Pancreas (tissue), 10 donors: ENCODE data around the gene ARHGAP23. TPM values are rescaled to one million over a fixed set of nuclear protein-coding genes. Genes with fewer than 3 reads are reported as not detected.

Source experiments
- ATAC-seq, 4 donors: fragments of 200-7000 bp; cut with Tn5 transposase; one replicate each; pipeline versions ENCODE4 v1.8.0 to v1.9.1; 2020; ENCODE audit warnings: mild to moderate bottlenecking in 4 of 4, moderate library complexity in 4 of 4
- DNase-seq, 6 donors: peaks; one replicate each; pipeline ENCODE4 v3.0.0-alpha.2; 2020
- FAIRE-seq: peaks from 2 replicates; lab custom pipeline; 2012; peaks lifted over from hg19 to GRCh38; lab: Jason Lieb, UNC
- H3K27ac ChIP-seq, 4 donors: fragments of 200-600 bp; sonication (generic); 1 replicate in 3 of 4; 2 replicates in 1 of 4; pipeline versions ENCODE4 v1.5.0 to v1.8.0; 2020
- H3K27me3 ChIP-seq, 4 donors: fragments of 200-600 bp; one replicate each; pipeline ENCODE4 v1.8.0; 2021
- H3K36me3 ChIP-seq, 3 donors: fragments of 200-600 bp; sonication (generic) in 1 of 3; one replicate each; pipeline versions ENCODE4 v1.5.0 to v1.8.0; 2020 to 2021
- H3K4me1 ChIP-seq, 3 donors: fragments of 200-600 bp; one replicate each; pipeline ENCODE4 v1.8.0; 2021
- H3K4me3 ChIP-seq, 4 donors: fragments of 200-600 bp; sonication (generic) in 2 of 4; one replicate each; pipeline versions ENCODE4 v1.5.0 to v1.8.0; 2020 to 2021
- H3K9me3 ChIP-seq, 4 donors: fragments of 200-600 bp; one replicate each; pipeline ENCODE4 v1.8.0; 2021
- WGBS, 2 donors: extraction: QIAGEN DNeasy Blood & Tissue Kit; methylation state at CpG; one replicate each; pipeline ENCODE4 v1.1.7; 2013; 5-methylcytosine and 5-hydroxymethylcytosine counted together
- intact Hi-C, 3 donors: fragments of 100-400 bp; cut with DNase I; formaldehyde crosslinking; loops; one replicate each; pipeline versions ENCODE4 v1.11.1 to v1.14.2; 2022
- polyA plus RNA-seq, 2 donors: library from polyadenylated mRNA; stranded (reverse); fragments of 200-250 nt; gene quantifications; one replicate each; pipeline ENCODE4 v1.2.3, GENCODE V29; 2013
- total RNA-seq, 6 donors: library from RNA; stranded (reverse); fragmentation: NEBNext Ultra II Directional in 4 of 6; extraction: Animal tissue kit (Norgen Biotek cat#: 25700) in 4 of 6; gene quantifications; one replicate each; pipeline versions ENCODE4 v1.2.1 to v1.2.4, GENCODE V29; 2021 to 2023
- TF ChIP-seq, protein P1 (sequence below), 4 donors: fragments of 200-600 bp; sonication (generic) in 3 of 4; IDR thresholded peaks; one replicate each; pipeline versions ENCODE4 v1.5.0 to v1.8.0; 2021; ENCODE audit warnings: antibody characterized with exemption in 4 of 4
- donor health status: healthy with polysubstance abuse.
- donor health status: DM: no; HTN: no; CAD: no; lungs with moderate emphysema.
- donor health status: DM: no; HTN: no; CAD: no.
- donor health status: control.
- donor health status: control.
- donor health status: Bipolar disorder and iron deficiency.
- donor health status: DM: yes; HTN: yes; CAD: no.
- donor health status: DM: no; HTN: no; CAD: no.
- donor health status: DM: no; HTN: no; CAD: no.
- donor health status: DM: yes; HTN: yes; CAD: no.

The ARHGAP23 gene
- total and polyA plus RNA-seq, 8 donors, result 2.5 to 7.1 (median 3.9) TPM

DNA sequence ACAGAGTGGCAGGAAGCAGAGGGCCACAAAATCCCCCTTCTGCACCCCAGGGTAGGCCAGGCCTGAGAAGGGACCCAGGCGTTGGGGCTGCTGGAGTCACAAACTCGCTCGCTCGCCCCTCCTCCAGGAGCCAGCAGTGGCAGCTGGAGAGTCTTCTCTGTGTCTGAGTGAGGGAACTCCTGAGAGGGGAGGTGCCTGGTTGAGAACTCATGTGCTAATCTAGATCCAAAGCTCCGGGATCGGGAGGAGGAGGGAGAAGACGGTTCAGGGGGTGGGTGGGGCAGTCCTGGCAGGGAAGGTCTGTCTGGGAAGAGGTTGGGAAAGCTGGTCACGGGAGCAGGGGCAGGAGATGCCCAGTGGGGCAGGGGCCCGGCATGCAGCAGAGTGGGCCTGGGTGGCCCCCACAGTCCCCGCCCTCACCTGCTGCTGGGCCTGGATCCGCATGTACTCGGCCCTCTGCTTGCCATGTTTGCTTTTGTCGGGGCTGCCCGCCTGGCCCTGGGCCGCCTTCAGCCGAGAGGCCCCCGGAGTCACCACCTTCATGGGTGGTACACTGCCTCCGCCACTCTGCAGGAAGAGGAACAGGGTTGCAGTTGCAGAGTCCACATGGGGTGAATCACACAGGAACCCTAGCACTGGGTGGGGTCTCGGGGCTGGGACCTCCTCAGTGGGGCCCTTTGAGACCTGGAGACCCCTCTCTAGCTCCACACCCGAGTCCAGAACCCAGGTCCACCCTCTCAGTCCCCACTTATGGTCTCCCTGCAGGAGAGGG, 115.3 kb downstream of the ARHGAP23 start:
- H3K9me3 ChIP-seq, result no peaks in the 10 kb centered on the region
- no peak for ATAC-seq
- H3K36me3 ChIP-seq, result no peaks in the 10 kb centered on the region
- H3K27me3 ChIP-seq, result no peaks in the 10 kb centered on the region
- peaks cover 0 to under 1% (median 0%) of the 10 kb centered on the region in 3 donors for H3K4me1 ChIP-seq
- no peak overlapping the region for H3K4me3 ChIP-seq
- no peak overlapping the region for H3K27ac ChIP-seq
- TF ChIP-seq, protein P1, sequence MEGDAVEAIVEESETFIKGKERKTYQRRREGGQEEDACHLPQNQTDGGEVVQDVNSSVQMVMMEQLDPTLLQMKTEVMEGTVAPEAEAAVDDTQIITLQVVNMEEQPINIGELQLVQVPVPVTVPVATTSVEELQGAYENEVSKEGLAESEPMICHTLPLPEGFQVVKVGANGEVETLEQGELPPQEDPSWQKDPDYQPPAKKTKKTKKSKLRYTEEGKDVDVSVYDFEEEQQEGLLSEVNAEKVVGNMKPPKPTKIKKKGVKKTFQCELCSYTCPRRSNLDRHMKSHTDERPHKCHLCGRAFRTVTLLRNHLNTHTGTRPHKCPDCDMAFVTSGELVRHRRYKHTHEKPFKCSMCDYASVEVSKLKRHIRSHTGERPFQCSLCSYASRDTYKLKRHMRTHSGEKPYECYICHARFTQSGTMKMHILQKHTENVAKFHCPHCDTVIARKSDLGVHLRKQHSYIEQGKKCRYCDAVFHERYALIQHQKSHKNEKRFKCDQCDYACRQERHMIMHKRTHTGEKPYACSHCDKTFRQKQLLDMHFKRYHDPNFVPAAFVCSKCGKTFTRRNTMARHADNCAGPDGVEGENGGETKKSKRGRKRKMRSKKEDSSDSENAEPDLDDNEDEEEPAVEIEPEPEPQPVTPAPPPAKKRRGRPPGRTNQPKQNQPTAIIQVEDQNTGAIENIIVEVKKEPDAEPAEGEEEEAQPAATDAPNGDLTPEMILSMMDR (IDR thresholded peaks at IDR 0.05), result no peak
- WGBS, 2 donors, result 81 to 86% methylated on average over 18 to 20 of the region's 20 CpGs
- FAIRE-seq, result no peak
- intact Hi-C loops, result no loop called here
- DNase-seq, result no peak

DNA sequence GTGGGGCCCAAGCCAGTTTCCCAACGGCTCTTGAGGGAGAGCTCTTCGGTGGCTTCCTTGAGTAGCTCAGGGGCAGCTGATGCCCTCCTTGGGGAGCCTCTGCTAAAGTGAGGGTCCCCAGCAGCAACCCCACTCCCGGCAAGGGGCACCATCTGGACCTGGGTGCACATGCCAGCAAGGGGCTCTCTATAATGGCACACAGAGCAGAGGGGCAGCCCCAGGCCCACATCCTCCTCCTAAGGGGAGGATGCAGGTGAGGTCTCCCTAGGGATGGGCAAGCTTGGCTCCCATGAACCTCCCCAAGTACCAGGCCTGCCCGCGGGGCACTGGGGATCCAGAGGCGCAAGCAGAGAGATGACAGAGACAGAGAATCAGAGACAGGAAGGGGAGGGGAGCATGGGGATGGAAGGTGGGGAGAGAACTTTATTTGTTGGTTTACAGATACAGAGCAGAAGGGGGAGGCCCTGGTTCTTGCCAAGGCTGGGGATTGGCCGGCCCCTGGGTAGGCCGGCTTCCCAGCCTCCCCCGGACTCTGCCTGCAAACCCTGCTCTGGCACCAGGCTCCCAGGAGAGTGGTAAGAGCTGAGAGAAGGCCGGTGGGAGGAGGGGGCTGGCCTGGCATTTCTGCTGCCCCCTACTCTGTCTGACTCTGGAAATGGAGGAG, 116.0 kb downstream of the ARHGAP23 start:
- intact Hi-C loops, result no loop called here
- Histone ChIP-seq H3K4me1 (no peaks in the 10 kb centered on the region), H3K4me3 (no peak overlapping the region), H3K9me3 (no peaks in the 10 kb centered on the region), H3K27me3 (no peaks in the 10 kb centered on the region), H3K36me3 (no peaks in the 10 kb centered on the region), H3K27ac (no peak overlapping the region)
- WGBS, 2 donors, result 77 to 82% methylated on average over 10 of the region's 10 CpGs
- ATAC-seq (no peak), DNase-seq (no peak), FAIRE-seq (no peak)
- TF ChIP-seq, protein P1 (IDR thresholded peaks at IDR 0.05), result no peak

GRCh38 chr17:38544839-38545209, 116.6 kb downstream of the ARHGAP23 start:
- no peak for DNase-seq
- H3K9me3 ChIP-seq, result no peaks in the 10 kb centered on the region
- H3K27me3 ChIP-seq, result no peaks in the 10 kb centered on the region
- no peak overlapping the region for H3K27ac ChIP-seq
- no peaks in the 10 kb centered on the region for H3K4me1 ChIP-seq
- no peak for FAIRE-seq
- no peaks in the 10 kb centered on the region for H3K36me3 ChIP-seq
- 78 to 85% methylated on average over 5 to 7 of the region's 7 CpGs for WGBS, 2 donors
- no peak overlapping the region for H3K4me3 ChIP-seq
- TF ChIP-seq, protein P1 (IDR thresholded peaks at IDR 0.05), result no peak
- intact Hi-C loops, result no loop called here
- ATAC-seq, result no peak

DNA sequence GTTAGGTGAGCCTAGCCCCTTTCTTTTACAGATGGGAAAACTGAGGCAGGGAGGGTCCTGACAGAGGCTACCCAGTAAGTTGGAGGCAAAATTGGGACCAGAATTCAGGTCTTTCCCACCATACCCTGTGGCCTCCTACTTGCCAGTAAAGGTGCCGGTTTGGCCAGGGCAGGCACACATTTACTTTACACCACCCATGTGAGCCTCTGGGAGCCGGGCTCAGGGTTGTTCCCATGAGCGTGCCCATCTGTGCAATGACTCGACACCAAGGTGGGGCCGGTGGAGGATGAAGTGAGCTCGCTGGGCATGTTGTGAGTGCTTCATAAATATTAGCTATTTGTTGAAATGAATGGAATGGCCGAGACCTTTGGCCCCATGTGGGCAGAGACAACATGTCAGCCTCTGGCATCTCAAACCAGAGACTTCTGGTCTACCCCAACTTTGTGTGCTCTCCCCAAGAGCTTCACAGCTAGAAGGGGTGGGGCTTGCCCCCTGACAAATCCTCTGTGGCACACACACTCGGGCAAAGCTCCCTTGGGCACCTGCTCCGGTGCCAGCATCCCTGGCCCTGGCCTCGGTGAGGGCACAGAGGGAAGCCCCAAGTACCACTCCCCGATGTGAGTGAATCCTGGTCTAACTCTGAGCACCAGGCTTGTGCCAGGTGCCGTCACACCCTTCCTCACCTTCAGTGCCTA, 117.4 kb downstream of the ARHGAP23 start:
- intact Hi-C loops, result no loop called here
- no peak overlapping the region for H3K27ac ChIP-seq
- no peaks in the 10 kb centered on the region for H3K4me1 ChIP-seq
- no peaks in the 10 kb centered on the region for H3K9me3 ChIP-seq
- H3K27me3 ChIP-seq, result no peaks in the 10 kb centered on the region
- no peak overlapping the region for H3K4me3 ChIP-seq
- DNase-seq (no peak), ATAC-seq (no peak), FAIRE-seq (no peak)
- TF ChIP-seq, protein P1 (IDR thresholded peaks at IDR 0.05), result no peak
- 82 to 83% methylated on average over 12 of the region's 12 CpGs for WGBS, 2 donors
- H3K36me3 ChIP-seq, result no peaks in the 10 kb centered on the region
